Psoas muscle (tissue), 8 donors: ENCODE data around the gene STX1A. TPM values are rescaled to one million over a fixed set of nuclear protein-coding genes. Genes with fewer than 3 reads are reported as not detected.
"Not testable (repeated sequence)": the region's sequence is repeated elsewhere in the genome, so short reads cannot be mapped to it uniquely, and the experiment has no call there.

Source experiments
- ATAC-seq, 4 donors: fragments of 200-7000 bp; cut with Tn5 transposase; one replicate each; pipeline ENCODE4 v1.9.1; 2020; ENCODE audit warnings: moderate library complexity in 3 of 4, mild to moderate bottlenecking in 2 of 4
- DNase-seq, 2 donors: peaks; one replicate each; pipeline ENCODE4 v3.0.0-alpha.2; 2020
- H3K27ac ChIP-seq: fragments of 200-600 bp; one replicate; pipeline ENCODE4 v1.8.0; 2022
- H3K27me3 ChIP-seq, 3 donors: fragments of 200-600 bp in 1 of 3; one replicate each; pipeline versions ENCODE4 v1.6.1 to v1.8.0; 2013 to 2022; ENCODE audit warnings: low read length in 2 of 3, mild to moderate bottlenecking in 2 of 3, moderate library complexity in 1 of 3; ENCODE audit not compliant: insufficient read depth in 3 of 3
- H3K36me3 ChIP-seq, 2 donors: fragments of 200-600 bp in 1 of 2; one replicate each; pipeline versions ENCODE4 v1.6.1 to v1.8.0; 2013 to 2022; ENCODE audit warnings: low read depth in 1 of 2, mild to moderate bottlenecking in 1 of 2, moderate library complexity in 1 of 2; ENCODE audit not compliant: insufficient read depth in 1 of 2
- H3K4me1 ChIP-seq: fragments of 200-600 bp; one replicate; pipeline ENCODE4 v1.8.0; 2022
- H3K4me3 ChIP-seq: fragments of 200-600 bp; one replicate; pipeline ENCODE4 v1.8.0; 2022; ENCODE audit warnings: mild to moderate bottlenecking
- H3K9me3 ChIP-seq: fragments of 200-600 bp; one replicate; pipeline ENCODE4 v1.8.0; 2022
- WGBS, 3 donors: extraction: QIAGEN DNeasy Blood & Tissue Kit; methylation state at CpG; one replicate each; pipeline versions ENCODE4 v1.1.6 to v1.1.7; 2013; 5-methylcytosine and 5-hydroxymethylcytosine counted together
- intact Hi-C, 2 donors: fragments of 100-400 bp; cut with DNase I; formaldehyde crosslinking; loops; one replicate each; pipeline versions ENCODE4 v1.11.0 to v1.14.2; 2022
- polyA plus RNA-seq, 3 donors: library from polyadenylated mRNA; stranded (reverse); fragments of 200-250 nt; gene quantifications; one replicate each; pipeline ENCODE4 v1.2.3, GENCODE V29; 2013
- total RNA-seq, 4 donors: library from RNA; stranded (reverse); fragmentation: NEBNext Ultra II Directional in 2 of 4; extraction: Animal tissue kit (Norgen Biotek cat#: 25700) in 2 of 4; gene quantifications; one replicate each; pipeline versions ENCODE4 v1.2.1 to v1.2.4, GENCODE V29; 2021 to 2023
- TF ChIP-seq, protein P1 (sequence below): fragments of 200-600 bp; IDR thresholded peaks from one replicate; pipeline ENCODE4 v1.8.0; 2022; ENCODE audit warnings: antibody characterized with exemption
- donor health status: healthy with polysubstance abuse.
- donor health status: DM: no; HTN: no; CAD: no; lungs with moderate emphysema.
- donor health status: Bipolar disorder and iron deficiency.
- donor health status: healthy.
- donor health status: DM: yes; HTN: yes; CAD: no.
- donor health status: DM: no; HTN: no; CAD: no.
- donor health status: DM: no; HTN: no; CAD: no.
- donor health status: DM: yes; HTN: yes; CAD: no.

STX1A gene
- total and polyA plus RNA-seq, 7 donors: 1.9 to 5.4 (median 2.8) TPM

- 90 to 97% (median 95%) methylated on average over 3 of the region's 3 CpGs for WGBS, 3 donors
- no peak for DNase-seq
- no peak overlapping the region for H3K27ac ChIP-seq
- no peak overlapping the region for H3K4me3 ChIP-seq
- intact Hi-C loops: loop anchor here in 1 of 2 donors (2.0 kb wide), 1 partner anchor 117 kb away; no protein-coding TSS in a partner anchor
- no peak for ATAC-seq
- no peaks in the 10 kb centered on the region for H3K27me3 ChIP-seq
- no peaks in the 10 kb centered on the region for H3K9me3 ChIP-seq
- TF ChIP-seq, protein P1, sequence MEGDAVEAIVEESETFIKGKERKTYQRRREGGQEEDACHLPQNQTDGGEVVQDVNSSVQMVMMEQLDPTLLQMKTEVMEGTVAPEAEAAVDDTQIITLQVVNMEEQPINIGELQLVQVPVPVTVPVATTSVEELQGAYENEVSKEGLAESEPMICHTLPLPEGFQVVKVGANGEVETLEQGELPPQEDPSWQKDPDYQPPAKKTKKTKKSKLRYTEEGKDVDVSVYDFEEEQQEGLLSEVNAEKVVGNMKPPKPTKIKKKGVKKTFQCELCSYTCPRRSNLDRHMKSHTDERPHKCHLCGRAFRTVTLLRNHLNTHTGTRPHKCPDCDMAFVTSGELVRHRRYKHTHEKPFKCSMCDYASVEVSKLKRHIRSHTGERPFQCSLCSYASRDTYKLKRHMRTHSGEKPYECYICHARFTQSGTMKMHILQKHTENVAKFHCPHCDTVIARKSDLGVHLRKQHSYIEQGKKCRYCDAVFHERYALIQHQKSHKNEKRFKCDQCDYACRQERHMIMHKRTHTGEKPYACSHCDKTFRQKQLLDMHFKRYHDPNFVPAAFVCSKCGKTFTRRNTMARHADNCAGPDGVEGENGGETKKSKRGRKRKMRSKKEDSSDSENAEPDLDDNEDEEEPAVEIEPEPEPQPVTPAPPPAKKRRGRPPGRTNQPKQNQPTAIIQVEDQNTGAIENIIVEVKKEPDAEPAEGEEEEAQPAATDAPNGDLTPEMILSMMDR: no peak
- peaks cover 5% of the 10 kb centered on the region for H3K4me1 ChIP-seq
- H3K36me3 ChIP-seq: no peaks in the 10 kb centered on the region
Observed at GRCh38 chr7:73723813-73724212, 4.3 kb upstream of the STX1A start.

DNA sequence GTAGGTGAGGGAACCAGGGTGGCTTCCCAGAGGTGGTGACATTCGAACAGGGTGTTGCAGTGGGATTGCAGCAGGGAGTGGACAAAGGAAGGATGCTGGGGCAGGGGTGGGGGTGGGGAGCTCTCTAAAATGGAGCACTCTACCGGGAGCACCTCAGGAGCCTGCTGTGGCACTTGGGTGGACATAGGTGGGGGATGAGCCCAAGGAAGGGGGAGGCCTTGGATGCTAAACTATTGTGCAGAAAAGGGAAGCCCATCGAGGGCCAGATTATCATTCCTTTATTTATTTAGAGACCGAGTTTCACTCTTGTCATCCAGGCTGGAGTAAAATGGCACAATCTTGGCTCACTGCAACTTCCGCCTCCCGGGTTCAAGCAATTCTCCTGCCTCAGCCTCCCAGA is 3.3 kb upstream of the STX1A start:
- no peak for ATAC-seq
- Histone ChIP-seq H3K36me3 (no peaks in the 10 kb centered on the region), H3K27ac (no peak overlapping the region), H3K4me3 (no peak overlapping the region), H3K4me1 (peaks cover 15% of the 10 kb centered on the region), H3K9me3 (no peaks in the 10 kb centered on the region), H3K27me3 (no peaks in the 10 kb centered on the region)
- 62 to 80% (median 75%) methylated on average over 6 of the region's 6 CpGs for WGBS, 3 donors
- DNase-seq: no peak
- intact Hi-C loops: no loop called here
- TF ChIP-seq, protein P1: no peak

DNA sequence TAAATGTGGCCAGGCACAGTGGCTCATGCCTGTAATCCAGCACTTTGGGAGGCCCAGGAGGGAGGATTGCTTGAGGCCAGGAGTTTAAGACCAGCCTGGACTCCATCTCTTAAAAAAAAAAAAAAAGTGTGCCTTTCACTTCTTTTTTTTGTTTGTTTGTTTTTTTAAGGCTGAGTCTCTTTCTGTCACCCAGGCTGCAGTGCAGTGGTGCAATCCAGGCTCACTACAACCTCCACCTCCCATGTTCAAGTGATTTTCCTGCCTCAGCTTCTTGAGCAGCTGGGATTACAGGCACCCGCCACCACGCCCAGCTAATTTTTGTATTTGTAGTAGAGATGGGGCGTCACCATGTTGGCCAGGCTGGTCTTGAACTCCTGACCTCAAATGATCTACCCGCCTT is 2.7 kb upstream of the STX1A start:
- H3K9me3 ChIP-seq, H3K27ac ChIP-seq, H3K4me3 ChIP-seq, H3K27me3 ChIP-seq, ATAC-seq, DNase-seq, intact Hi-C loops, H3K36me3 ChIP-seq: not testable (repeated sequence)
- peaks cover 17% of the 10 kb centered on the region for H3K4me1 ChIP-seq
- 69 to 79% (median 78%) methylated on average over 4 of the region's 4 CpGs for WGBS, 3 donors

DNA sequence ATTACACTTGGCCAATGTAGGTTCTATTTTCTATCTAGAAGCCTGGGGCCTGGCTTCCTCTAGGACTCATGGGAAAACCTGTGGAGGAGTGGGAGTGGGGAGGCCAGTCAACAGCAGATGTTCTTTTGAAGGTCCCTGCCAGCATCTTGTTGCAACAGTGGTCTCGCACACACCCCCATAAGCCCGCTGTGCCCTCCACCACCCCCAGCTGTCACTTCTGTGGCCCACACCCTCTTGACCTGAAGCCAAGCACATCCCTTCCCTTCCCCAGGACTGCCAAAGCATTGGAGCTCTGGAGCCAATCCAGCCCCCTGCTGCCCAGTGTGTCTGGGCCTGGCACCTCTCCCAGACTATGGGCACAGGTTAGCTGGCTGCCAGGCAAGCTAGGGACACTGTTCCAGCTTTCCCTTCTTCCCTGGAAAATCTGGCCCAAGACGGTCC is 1.9 kb upstream of the STX1A start:
- Histone ChIP-seq H3K36me3 (no peaks in the 10 kb centered on the region), H3K27ac (peak overlapping the region; percentile 41), H3K27me3 (no peaks in the 10 kb centered on the region), H3K4me1 (peaks cover 17% of the 10 kb centered on the region), H3K9me3 (no peaks in the 10 kb centered on the region), H3K4me3 (no peak overlapping the region)
- DNase-seq: peak; percentile 60 to 86
- TF ChIP-seq, protein P1: no peak
- intact Hi-C loops: no loop called here
- peak; percentile 61 to 73 (median 66) for ATAC-seq
- 17 to 35% (median 26%) methylated on average over 3 of the region's 3 CpGs for WGBS, 3 donors

GRCh38 chr7:73720443-73720842 is 974 bp upstream of the STX1A start:
- H3K9me3 ChIP-seq, DNase-seq, H3K36me3 ChIP-seq, H3K27me3 ChIP-seq, intact Hi-C loops, ATAC-seq, H3K4me3 ChIP-seq, H3K27ac ChIP-seq: not testable (repeated sequence)
- 94 to 98% (median 98%) methylated on average over 9 of the region's 9 CpGs for WGBS, 3 donors
- peaks cover 17% of the 10 kb centered on the region for H3K4me1 ChIP-seq

DNA sequence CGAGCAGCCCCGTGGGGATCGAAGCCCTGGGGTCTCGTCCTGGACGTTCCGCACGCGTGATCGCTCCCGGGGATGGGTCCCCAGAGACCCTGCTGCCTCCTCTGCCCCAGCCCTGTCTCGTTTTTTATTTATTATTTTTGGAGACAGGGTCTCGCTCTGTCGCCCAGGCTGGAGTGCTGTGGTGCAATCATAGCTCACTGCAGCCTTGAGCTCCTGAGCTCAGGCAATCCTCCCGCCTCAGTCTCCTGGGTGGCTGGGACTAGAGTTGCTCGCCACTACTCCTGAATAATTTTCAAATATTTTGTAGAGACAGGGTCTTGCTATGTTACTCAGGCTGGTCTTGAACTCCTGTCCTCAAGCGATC is 319 bp upstream of the STX1A start:
- H3K27me3 ChIP-seq: no peaks in the 10 kb centered on the region
- DNase-seq (no peak), ATAC-seq (peak in 3 of 4 donors; percentile 7 to 34 (median 9))
- H3K27ac ChIP-seq: no peak overlapping the region
- no peaks in the 10 kb centered on the region for H3K9me3 ChIP-seq
- WGBS, 3 donors: 10 to 16% (median 13%) methylated on average over 10 to 16 of the region's 16 CpGs
- H3K4me1 ChIP-seq: peaks cover 17% of the 10 kb centered on the region
- H3K4me3 ChIP-seq: peak overlapping the region; percentile 94
- intact Hi-C loops: loop anchor here in 1 of 2 donors (5.0 kb wide), 1 partner anchor 37 kb away; the partner anchor contains the start of genes BUD23 and DNAJC30
- TF ChIP-seq, protein P1: no peak
- no peaks in the 10 kb centered on the region for H3K36me3 ChIP-seq
